Testis (tissue), 2 donors: ENCODE measurements around the gene C1S.
"Not testable (repeated sequence)": the region's sequence is repeated elsewhere in the genome, so short reads cannot be mapped to it uniquely, and the experiment has no call there.

Experiments used
- POLR2A ChIP-seq: fragments of 450-650 bp; IDR thresholded peaks from one replicate; pipeline ENCODE4 v1.6.1; 2017; ENCODE audit warnings: antibody characterized with exemption, mild to moderate bottlenecking, moderate library complexity
- TF ChIP-seq, protein P1 (sequence below), 3 experiments: fragments of 450-650 bp in 2 of 3; fragments of 200-600 bp in 1 of 3; sonication (generic) in 1 of 3; IDR thresholded peaks; one replicate each; pipeline ENCODE4 v1.5.1; 2016 to 2019; ENCODE audit warnings: antibody characterized with exemption in 3 of 3, mild to moderate bottlenecking in 2 of 3, moderate library complexity in 1 of 3

DNA sequence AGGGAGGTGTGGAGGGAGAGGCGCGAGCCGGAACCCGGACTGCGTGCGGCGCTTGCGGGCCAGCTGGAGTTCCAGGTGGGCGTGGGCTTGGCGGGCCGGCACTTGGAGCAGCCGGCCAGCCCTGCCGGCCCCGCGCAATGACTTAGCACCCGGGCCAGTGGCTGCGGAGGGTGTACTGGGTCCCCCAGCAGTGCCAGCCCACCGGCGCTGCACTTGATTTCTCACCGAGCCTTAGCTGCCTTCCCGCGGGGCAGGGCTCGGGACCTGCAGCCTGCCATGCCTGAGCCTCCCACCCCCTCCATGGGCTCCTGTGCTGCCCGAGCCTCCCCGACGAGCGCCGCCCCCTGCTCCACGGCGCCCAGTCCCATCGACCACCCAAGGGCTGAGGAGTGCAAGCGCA lies 23.1 kb upstream of the C1S start:
- not testable (repeated sequence) for TF ChIP-seq POLR2A
- TF ChIP-seq, protein P1, sequence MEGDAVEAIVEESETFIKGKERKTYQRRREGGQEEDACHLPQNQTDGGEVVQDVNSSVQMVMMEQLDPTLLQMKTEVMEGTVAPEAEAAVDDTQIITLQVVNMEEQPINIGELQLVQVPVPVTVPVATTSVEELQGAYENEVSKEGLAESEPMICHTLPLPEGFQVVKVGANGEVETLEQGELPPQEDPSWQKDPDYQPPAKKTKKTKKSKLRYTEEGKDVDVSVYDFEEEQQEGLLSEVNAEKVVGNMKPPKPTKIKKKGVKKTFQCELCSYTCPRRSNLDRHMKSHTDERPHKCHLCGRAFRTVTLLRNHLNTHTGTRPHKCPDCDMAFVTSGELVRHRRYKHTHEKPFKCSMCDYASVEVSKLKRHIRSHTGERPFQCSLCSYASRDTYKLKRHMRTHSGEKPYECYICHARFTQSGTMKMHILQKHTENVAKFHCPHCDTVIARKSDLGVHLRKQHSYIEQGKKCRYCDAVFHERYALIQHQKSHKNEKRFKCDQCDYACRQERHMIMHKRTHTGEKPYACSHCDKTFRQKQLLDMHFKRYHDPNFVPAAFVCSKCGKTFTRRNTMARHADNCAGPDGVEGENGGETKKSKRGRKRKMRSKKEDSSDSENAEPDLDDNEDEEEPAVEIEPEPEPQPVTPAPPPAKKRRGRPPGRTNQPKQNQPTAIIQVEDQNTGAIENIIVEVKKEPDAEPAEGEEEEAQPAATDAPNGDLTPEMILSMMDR (IDR thresholded peaks at IDR 0.05): not testable (repeated sequence)
